ENCODE results near the gene GATB.

- TF ChIP-seq CTCF (IDR thresholded peaks at IDR 0.05; ENCODE audit: poor library complexity) (no peak), EZH2 (IDR thresholded peaks at IDR 0.05; ENCODE audit: borderline replicate concordance) (no peak)
Observed at GRCh38 chr4:151692821-151693673, 67.8 kb downstream of the GATB start.

Data from hepatocyte (in vitro differentiated cells).